22Rv1 (cell line): ENCODE measurements around the gene CRIP2.

Experiments
- H3K27ac ChIP-seq: fragments of 450-650 bp; 2 replicates; pipeline ENCODE4 v1.5.1; 2017
- CTCF ChIP-seq: fragments of 450-650 bp; IDR thresholded peaks from 2 replicates; pipeline ENCODE4 v1.5.1; 2017; ENCODE audit warnings: mild to moderate bottlenecking
- ZFX ChIP-seq: fragments of 450-650 bp; IDR thresholded peaks from 2 replicates; pipeline ENCODE4 v1.6.1; 2017; ENCODE audit warnings: antibody characterized with exemption, borderline replicate concordance

CRIP2 gene

GRCh38 chr14:105503935-105504692 is 29.5 kb downstream of the CRIP2 start:
- TF ChIP-seq ZFX (no peak), CTCF (no peak)
- no peak overlapping the region for H3K27ac ChIP-seq

GRCh38 chr14:105505101-105505500 is 30.5 kb downstream of the CRIP2 start:
- TF ChIP-seq ZFX (no peak), CTCF (no peak)
- no peak overlapping the region for H3K27ac ChIP-seq

- no peak overlapping the region for H3K27ac ChIP-seq
- TF ChIP-seq CTCF (no peak), ZFX (no peak)
These were observed 32.6 kb downstream of the CRIP2 start for GRCh38 chr14:105507247-105507646.

- no peak for TF ChIP-seq CTCF
- TF ChIP-seq ZFX: no peak
- no peak overlapping the region for H3K27ac ChIP-seq
These were observed 33.4 kb downstream of the CRIP2 start for GRCh38 chr14:105508069-105508468.

- TF ChIP-seq CTCF (no peak), ZFX (no peak)
- H3K27ac ChIP-seq: no peak overlapping the region
These were observed 34.0 kb downstream of the CRIP2 start for GRCh38 chr14:105508601-105509000.

- H3K27ac ChIP-seq: no peak overlapping the region
- no peak for TF ChIP-seq ZFX
These were observed 42.5 kb downstream of the CRIP2 start for GRCh38 chr14:105517096-105517495.

- no peak overlapping the region for H3K27ac ChIP-seq
These were observed 45.5 kb downstream of the CRIP2 start for GRCh38 chr14:105519946-105520698.

More at GRCh38 chr14:105519946-105520698, 45.5 kb downstream of the CRIP2 start:
- no peak for TF ChIP-seq CTCF
- no peak for TF ChIP-seq ZFX
